CD4-positive, alpha-beta T cell treated with Interleukin-4 for 4 hours (primary cell): Measurements from ENCODE around the gene SCNN1B.

Source experiments
- DNase-seq: peaks from one replicate; pipeline ENCODE4 v3.0.0-alpha.2; 2020

The SCNN1B gene

GRCh38 chr16:23321206-23321875, 19.2 kb downstream of the SCNN1B start:
- DNase-seq: no peak

- no peak for DNase-seq
Measured at GRCh38 chr16:23323224-23324030, 21.3 kb downstream of the SCNN1B start.

GRCh38 chr16:23324727-23325126, 22.6 kb downstream of the SCNN1B start:
- no peak for DNase-seq

DNA sequence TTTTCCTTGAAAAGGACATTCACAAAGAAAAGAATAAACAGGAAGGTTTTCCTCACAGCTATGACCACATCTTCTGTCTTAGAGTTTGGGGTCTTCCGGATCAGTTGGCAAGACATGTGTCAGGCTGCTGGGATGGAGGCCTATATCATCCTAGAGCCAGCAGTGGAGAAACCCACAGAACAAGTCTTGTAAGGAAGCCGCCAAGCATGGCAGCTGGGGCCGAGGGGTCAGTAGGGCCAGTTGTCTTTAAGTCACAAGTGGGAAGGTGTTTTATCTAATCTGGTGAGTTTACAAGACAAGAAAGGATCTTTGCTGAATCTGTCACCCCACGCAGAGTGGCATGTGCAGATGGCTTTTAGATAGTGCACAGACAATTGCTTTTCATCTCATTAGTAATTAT, 25.7 kb downstream of the SCNN1B start:
- DNase-seq: no peak

DNA sequence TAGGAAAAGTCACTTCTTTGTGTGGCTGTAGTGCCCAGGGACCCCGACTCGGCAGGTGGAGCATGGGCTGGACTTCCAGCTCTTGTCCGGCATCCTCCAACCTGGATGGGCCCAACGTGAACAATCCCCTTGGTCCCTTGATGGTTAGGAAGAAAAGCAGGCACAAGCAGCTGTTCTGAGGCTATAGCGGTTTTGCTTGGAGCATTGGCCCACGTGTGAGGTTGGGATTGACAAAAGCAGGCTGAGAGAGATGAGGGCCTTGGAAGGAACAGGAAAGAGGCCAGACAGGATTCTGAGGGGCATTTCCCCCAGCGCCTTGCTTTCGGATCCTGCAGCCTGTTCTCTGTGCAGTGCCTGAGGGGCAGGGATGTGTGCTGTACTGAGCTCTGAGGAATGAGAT, 28.1 kb downstream of the SCNN1B start:
- DNase-seq: no peak

DNA sequence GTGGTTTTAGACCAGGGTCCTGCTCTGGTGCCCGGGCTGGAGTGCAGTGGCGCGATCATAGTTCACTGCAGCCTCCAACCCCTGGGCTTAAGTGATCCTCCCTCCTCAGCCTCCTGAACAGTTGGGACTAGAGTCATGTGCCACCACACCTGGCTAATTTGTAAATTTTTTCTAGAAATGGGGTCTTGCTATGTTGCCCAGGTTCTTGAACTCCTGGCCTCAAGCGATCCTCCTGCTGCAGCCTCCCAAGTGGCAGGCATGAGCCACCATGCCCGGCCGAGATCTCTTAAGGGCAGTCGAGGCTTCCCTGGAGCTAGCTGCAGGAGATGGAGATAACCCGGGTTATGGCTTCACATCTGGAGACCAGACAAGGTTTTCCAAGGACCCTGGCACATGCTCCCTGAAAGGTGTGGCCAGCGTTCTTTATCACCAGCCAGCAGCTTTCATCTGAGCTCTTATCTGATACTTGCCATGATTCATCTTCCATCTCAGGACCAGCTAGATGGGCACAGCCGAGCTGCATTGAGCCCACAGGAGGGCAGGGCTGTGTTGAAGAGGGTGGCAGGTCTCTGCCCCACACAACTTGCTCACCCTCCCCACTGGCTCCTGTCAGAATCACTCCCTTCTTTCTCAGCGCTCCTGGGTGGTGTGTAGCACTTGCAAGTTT, 28.6 kb downstream of the SCNN1B start:
- DNase-seq: no peak

- DNase-seq: no peak
Measured at GRCh38 chr16:23333034-23333579, 31.0 kb downstream of the SCNN1B start.

DNA sequence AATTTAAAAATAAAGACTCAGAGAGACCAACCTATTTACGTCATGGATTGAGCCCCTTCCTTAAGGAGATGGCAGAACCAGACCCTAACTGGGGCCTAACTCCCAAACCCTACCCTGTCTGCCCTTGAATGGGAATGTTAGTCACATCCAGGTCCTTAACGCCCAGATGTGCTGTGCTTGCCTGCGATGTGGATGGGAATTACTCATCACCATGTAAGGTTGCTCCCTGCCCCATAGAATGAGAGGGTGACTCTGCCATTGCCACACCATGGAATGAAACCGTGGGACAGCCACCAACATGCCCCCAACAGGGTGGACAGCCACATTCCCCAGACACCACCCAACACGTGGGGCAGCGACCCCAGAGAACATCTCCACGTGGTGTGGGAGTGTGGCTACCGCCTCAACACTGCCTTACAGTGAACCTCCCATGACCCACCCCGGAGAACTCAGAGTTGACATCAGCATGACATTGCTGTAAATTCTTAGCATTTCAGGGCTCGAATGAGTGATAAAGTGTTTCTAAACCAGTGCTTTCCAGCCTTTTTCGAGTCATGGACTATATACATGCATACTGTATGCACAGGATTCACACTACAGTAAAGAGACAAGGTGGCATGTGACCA, 31.8 kb downstream of the SCNN1B start:
- no peak for DNase-seq

DNA sequence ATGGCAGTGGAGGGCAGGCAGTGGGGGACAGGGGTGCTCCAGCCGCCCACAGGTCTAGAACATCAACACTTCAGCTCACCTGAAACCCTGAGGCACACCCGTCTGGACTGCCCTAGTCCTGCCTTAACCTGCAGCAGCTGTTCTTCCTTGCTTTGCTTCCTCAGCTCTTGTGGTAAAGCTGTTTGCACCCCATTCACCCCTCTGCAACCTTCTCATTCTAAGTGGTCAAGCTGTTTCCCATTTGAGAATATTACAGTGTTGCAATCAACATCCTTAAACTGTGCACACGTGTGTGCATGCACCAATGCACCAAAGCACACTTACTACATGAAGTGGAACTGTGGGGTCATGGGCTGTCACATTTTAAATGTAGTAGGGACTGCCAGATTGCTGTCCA, 32.4 kb downstream of the SCNN1B start:
- DNase-seq: no peak

DNA sequence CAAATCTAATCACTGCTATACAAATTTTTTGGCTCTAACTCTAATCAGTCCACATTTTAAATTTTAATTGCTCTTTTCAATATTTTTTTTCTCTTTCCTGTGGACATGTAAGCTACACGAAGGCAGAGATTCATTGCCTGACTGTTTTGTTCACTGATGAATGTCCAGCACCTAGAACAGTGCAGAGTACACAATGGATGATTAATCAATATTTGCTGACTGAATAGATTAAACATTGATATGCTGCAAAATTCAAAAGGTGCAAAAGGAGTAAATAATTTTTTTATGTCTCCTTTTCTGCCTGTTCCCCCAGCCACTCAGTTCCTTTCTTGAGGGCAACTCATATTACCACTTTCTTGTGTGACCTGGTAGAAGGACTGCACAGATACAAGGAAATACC, 32.8 kb downstream of the SCNN1B start:
- no peak for DNase-seq

GRCh38 chr16:23337836-23338550, 35.9 kb downstream of the SCNN1B start:
- DNase-seq: no peak

DNA sequence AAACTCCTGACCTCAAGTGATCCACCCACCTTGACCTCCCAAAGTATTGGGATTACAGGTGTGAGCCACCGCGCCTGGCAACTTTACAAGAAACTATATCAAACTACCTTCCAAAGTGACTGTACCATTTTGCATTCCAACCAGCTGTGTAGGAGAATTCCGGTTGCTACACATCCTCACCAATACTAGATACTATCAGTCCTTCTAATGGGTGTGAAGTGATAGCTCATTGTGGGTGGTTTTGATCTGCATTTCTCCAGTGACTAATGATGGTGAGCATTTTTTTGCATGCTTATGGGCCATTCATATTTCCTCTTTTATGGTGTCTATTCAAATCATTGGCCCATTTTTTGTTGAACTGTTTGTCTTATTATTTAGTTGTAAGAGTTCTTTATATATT, 37.7 kb downstream of the SCNN1B start:
- DNase-seq: no peak

GRCh38 chr16:23342083-23342640, 40.1 kb downstream of the SCNN1B start:
- no peak for DNase-seq

DNA sequence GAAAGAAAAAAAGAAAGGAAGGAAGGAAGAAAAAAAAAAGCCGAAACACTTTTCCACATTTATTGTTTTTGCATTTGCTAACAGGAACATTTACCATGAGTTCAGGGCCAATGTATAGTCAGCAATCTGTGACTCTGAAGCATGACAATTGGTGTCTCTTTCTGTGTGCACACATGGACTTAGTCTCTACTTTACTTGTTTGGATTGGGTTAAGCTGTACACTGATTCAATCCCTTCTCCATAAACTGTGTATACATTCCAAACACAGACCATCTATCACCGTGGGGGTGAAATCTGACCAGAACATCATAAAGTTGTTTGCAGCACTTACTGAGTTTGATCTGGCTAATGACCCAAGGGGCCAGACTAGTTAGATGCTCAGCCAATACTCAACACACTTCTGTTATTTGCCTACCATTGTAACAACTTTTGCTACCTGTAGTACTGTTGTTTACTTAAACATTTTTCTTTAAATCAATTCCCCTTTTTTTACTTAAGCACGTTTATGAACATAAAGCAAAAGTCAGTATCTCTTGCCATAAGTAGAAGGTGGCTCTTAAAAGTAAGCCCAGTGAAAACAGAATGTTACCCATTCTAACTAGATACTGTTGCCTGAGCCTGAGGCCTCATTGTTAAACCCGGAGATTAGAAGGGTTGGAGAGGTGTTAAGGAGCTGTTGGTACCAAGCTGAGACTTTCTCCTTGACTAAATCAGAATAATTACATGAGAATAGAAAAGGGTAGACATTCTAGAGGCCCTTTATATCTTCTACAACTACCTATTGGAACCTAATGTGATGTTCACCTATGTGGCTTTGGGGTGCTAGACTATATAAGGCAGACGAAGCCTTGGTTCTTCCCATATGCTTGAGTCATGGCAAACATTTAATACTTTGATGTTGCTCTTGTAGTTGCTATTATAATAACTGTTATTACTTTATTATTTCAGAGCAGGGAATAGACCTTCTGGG, 41.8 kb downstream of the SCNN1B start:
- no peak for DNase-seq

DNA sequence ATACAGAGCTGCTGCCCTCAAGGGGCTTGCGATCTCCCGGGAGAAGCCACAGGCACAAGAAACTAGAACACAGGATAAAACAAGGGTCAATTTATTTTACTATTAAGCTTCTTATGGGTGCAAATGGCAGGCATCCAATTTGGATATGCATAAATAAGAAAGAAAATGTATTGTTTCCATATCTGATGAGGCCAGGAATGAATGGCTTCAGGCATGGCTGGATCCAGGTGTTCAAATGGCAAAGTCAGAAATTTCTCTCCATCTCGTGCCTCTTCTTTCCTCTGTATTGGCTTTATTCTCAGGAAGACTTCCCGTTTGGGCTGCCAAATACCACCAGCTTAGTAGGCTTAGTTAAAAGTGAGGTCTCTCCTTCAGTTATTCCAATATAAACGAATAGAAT, 43.1 kb downstream of the SCNN1B start:
- no peak for DNase-seq

DNA sequence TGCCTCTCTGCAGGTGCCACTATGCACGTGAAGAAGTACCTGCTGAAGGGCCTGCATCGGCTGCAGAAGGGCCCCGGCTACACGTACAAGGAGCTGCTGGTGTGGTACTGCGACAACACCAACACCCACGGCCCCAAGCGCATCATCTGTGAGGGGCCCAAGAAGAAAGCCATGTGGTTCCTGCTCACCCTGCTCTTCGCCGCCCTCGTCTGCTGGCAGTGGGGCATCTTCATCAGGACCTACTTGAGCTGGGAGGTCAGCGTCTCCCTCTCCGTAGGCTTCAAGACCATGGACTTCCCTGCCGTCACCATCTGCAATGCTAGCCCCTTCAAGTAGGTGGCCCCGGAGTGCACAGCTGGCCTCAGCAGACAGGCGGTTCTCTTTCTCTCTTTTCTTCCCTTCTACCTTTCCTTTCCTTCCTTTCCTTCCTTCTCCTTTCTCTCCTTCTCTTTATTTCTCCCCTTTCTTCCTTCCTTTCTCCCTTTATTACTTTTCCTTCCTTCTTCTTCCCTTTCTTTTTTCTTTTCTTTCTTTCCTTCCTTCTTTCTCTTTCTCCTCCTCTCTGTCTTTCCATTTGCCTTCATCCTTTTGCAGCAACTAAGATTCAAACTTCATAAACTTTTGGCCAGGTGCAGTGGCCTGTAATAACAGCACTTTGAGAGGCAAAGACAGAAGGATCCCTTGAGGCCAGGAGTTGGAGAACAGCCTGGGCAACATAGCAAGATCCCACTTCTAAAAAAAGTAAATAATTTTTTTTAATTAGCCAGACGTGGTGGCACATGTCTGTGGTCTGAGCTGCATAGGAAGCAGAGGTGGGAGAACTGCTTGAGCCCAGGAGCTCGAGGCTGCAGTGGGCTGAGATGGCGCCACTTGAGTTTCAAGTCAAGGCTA, 46.7 kb downstream of the SCNN1B start:
- no peak for DNase-seq

DNA sequence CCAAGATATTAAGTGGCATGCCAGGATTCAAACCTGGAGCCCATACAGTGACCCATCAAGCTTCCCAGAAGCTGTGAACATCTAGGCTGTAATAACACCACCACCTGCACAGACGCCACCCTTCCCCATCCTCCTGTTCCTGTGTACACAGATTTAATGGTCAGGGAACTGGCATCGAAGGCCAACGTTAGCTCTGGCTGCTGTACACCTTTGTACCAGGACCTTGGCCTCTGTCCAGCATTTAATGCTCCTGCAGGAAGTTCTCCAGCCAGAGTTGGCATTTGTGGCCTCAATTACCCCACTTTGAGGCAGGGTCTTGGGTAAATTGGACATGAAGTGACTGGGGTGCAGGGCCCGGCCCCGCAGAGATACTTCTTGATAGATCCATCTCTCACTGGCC, 49.3 kb downstream of the SCNN1B start:
- no peak for DNase-seq

DNA sequence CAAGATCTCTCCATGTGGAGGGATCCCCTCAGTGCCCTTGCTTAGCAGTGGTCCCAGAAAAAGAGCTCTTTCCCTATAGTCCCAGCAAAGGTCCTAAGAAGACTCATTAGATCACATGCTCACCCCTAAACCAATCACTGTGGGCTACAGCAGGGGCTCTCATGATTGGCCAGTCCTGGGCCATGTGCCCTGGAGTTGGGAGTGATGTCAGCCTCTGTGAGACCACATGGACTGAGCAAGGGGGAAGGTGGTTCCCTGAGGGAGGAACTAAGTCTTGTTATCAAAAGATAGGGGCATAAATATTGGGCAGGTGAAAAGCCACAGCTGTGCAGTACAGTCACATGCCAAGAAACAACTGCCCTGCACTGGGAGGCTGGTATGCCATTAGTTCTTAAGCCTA, 51.3 kb downstream of the SCNN1B start:
- no peak for DNase-seq

DNA sequence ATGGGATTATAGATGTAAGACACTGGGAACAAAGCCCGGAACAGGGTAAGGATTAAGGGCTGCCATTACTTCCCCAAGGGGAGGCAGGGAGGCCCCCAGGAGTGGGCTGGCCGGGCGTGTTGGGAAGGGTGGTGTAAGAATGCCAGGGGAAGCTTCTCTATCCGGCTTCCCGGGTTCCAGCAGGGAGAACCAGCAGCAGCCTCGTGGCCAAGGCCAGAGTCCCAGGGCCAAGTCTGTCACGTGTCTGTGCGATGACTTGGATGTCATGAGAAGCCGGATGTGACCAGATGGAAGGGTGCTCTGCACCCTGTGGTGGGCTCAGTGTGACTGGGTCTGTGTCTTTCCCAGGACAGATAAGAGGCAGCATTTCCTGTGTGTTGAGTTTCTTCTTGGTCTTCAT, 52.1 kb downstream of the SCNN1B start:
- DNase-seq: no peak

- DNase-seq: no peak
Measured at GRCh38 chr16:23355106-23355670, 53.1 kb downstream of the SCNN1B start.
